PC-9 (cell line): ENCODE data around the gene PCSK5. TPM values are rescaled to one million over a fixed set of nuclear protein-coding genes. Genes with fewer than 3 reads are reported as not detected.

Experiments
- BruUV-seq: library from RNA; stranded (reverse); fragments of 400-500 nt; replicated peaks from 2 replicates; lab custom pipeline; 2021; lab: Mats Ljungman, UMichigan
- CTCF ChIA-PET: fragments of 300-600 bp; sonication (Branson Sonifier 250); formaldehyde crosslinking; loops from one replicate; lab custom pipeline; 2022; ENCODE audit warnings: antibody characterized with exemption; lab: Charles Lee
- POLR2A ChIA-PET: fragments of 300-600 bp; sonication (Branson Sonifier 250); formaldehyde crosslinking; loops from one replicate; lab custom pipeline; 2022; ENCODE audit warnings: antibody characterized with exemption; ENCODE audit not compliant: unreplicated experiment; lab: Charles Lee
- DNase-seq, 2 experiments: peaks; one replicate each; pipeline versions ENCODE4 v3.0.0 to v3.0.0-alpha.2; 2015 to 2022; ENCODE audit warnings: mixed read lengths in 1 of 2
- H2AFZ ChIP-seq: fragments of 200-600 bp; sonication (generic); 2 replicates; pipeline ENCODE4 v1.8.1; 2017; ENCODE audit warnings: antibody characterized with exemption
- H3F3A ChIP-seq: fragments of 200-600 bp; sonication (generic); 2 replicates; pipeline ENCODE4 v1.8.1; 2017; ENCODE audit warnings: antibody characterized with exemption, mild to moderate bottlenecking, low read depth; ENCODE audit not compliant: insufficient read depth
- H3K27ac ChIP-seq: fragments of 200-600 bp; sonication (generic); 2 replicates; pipeline ENCODE4 v1.6.1; 2016; ENCODE audit warnings: mixed run types
- H3K27me3 ChIP-seq: fragments of 200-600 bp; sonication (generic); 2 replicates; pipeline ENCODE4 v1.6.1; 2016; ENCODE audit warnings: low read depth, mixed run types; ENCODE audit not compliant: insufficient read depth
- H3K36me3 ChIP-seq: fragments of 200-600 bp; sonication (generic); 2 replicates; pipeline ENCODE4 v1.6.1; 2016; ENCODE audit warnings: low read depth, mixed run types
- H3K4me1 ChIP-seq: fragments of 200-600 bp; sonication (generic); replicated peaks from 2 replicates; pipeline ENCODE4 v1.6.1; 2016; ENCODE audit warnings: mixed run types; ENCODE audit not compliant: insufficient read depth
- H3K4me2 ChIP-seq: fragments of 200-600 bp; sonication (generic); 2 replicates; pipeline ENCODE4 v1.6.1; 2017; ENCODE audit warnings: mixed run types
- H3K4me3 ChIP-seq: fragments of 200-600 bp; sonication (generic); 2 replicates; pipeline ENCODE4 v1.6.1; 2016; ENCODE audit warnings: mixed run types
- H3K79me2 ChIP-seq: fragments of 200-600 bp; sonication (generic); 2 replicates; pipeline ENCODE4 v1.6.1; 2017; ENCODE audit warnings: low read depth, mixed run types
- H3K9me2 ChIP-seq: fragments of 200-600 bp; sonication (generic); 2 replicates; pipeline ENCODE4 v1.8.1; 2017; ENCODE audit warnings: mild to moderate bottlenecking; ENCODE audit not compliant: insufficient read depth
- H3K9me3 ChIP-seq: fragments of 200-600 bp; sonication (generic); 2 replicates; pipeline ENCODE4 v1.8.1; 2016; ENCODE audit warnings: low read depth; ENCODE audit not compliant: insufficient read depth
- H4K20me1 ChIP-seq: fragments of 200-600 bp; sonication (generic); 2 replicates; pipeline ENCODE4 v1.8.1; 2017; ENCODE audit not compliant: insufficient read depth
- CTCF ChIP-seq: fragments of 200-600 bp; sonication (generic); conservative IDR thresholded peaks from 2 replicates; pipeline ENCODE4 v1.6.1; 2017; ENCODE audit warnings: mixed run types, antibody characterized with exemption, mild to moderate bottlenecking, moderate library complexity
- EZH2 ChIP-seq: fragments of 200-600 bp; sonication (generic); IDR thresholded peaks from 2 replicates; pipeline ENCODE4 v1.8.0; 2017; ENCODE audit warnings: antibody characterized with exemption, low read depth
- intact Hi-C: fragments of 100-400 bp; cut with micrococcal nuclease; formaldehyde crosslinking; loops from one replicate; pipeline ENCODE4 v1.10.0; 2022; ENCODE audit not compliant: unreplicated experiment
- total RNA-seq: library from RNA; stranded (reverse); gene quantifications from 2 replicates; pipeline ENCODE4 v1.2.3, GENCODE V29; 2021

The PCSK5 gene
- total RNA-seq, 1 experiment from 2014 or later, result 8.2 TPM

- POLR2A ChIA-PET, result no interaction called here
Observed at GRCh38 chr9:75988663-75989062, 98.2 kb downstream of the PCSK5 start.

GRCh38 chr9:75990156-75990555 is 99.7 kb downstream of the PCSK5 start:
- 0 out of 2 replicates have a peak, but pooled peaks cover 15% of the 10 kb centered on the region for H3K4me1 ChIP-seq
- no peak for DNase-seq
- no peaks in the 10 kb centered on the region; the same call in 1 of the 2 replicates for H3K9me3 ChIP-seq
- no peaks in the 10 kb centered on the region for H4K20me1 ChIP-seq
- CTCF ChIA-PET, result no interaction called here
- no peaks in the 10 kb centered on the region for H3K79me2 ChIP-seq
- no peaks in the 10 kb centered on the region; the same call in 1 of the 2 replicates for H3K36me3 ChIP-seq
- POLR2A ChIA-PET, result no interaction called here
- 0 out of 2 replicates have a peak, but pooled peaks cover 3% of the 10 kb centered on the region for H3F3A ChIP-seq
- H3K9me2 ChIP-seq, result no peaks in the 10 kb centered on the region
- no peak for TF ChIP-seq EZH2
- no peak for TF ChIP-seq CTCF
- H3K27me3 ChIP-seq, result no peaks in the 10 kb centered on the region
- H2AFZ ChIP-seq, result no peak overlapping the region
- no peak overlapping the region for H3K27ac ChIP-seq
- no TSS peak for BruUV-seq
- H3K4me3 ChIP-seq, result no peak overlapping the region
- intact Hi-C loops, result no loop called here
- H3K4me2 ChIP-seq, result no peak overlapping the region

More at GRCh38 chr9:75988663-75989062, 98.2 kb downstream of the PCSK5 start:
- TF ChIP-seq CTCF, result no peak
- no peak for TF ChIP-seq EZH2
- no peak overlapping the region for H2AFZ ChIP-seq
- H3K36me3 ChIP-seq, result no peaks in the 10 kb centered on the region; the same call in 1 of the 2 replicates
- no peak overlapping the region for H3K27ac ChIP-seq
- intact Hi-C loops, result no loop called here
- H3K9me3 ChIP-seq, result no peaks in the 10 kb centered on the region; the same call in 1 of the 2 replicates
- H3K9me2 ChIP-seq, result no peaks in the 10 kb centered on the region
- H3K4me3 ChIP-seq, result no peak overlapping the region
- no peak overlapping the region for H3K4me2 ChIP-seq
- no peaks in the 10 kb centered on the region for H3K79me2 ChIP-seq
- CTCF ChIA-PET, result interaction anchor here (0.8 kb wide), 1 partner anchor 13 kb away, joined by 4 read pairs; no protein-coding TSS in a partner anchor
- 0 out of 2 replicates have a peak, but pooled peaks cover 3% of the 10 kb centered on the region for H3F3A ChIP-seq
- DNase-seq, result no peak
- H3K4me1 ChIP-seq, result 0 out of 2 replicates have a peak, but pooled peaks cover 12% of the 10 kb centered on the region
- H4K20me1 ChIP-seq, result no peaks in the 10 kb centered on the region
- no peaks in the 10 kb centered on the region for H3K27me3 ChIP-seq
- no TSS peak for BruUV-seq

GRCh38 chr9:75990576-75991304 is 100.3 kb downstream of the PCSK5 start:
- no peak for DNase-seq
- Histone ChIP-seq H3K4me2 (no peak overlapping the region), H3K27me3 (no peaks in the 10 kb centered on the region), H3K27ac (no peak overlapping the region), H3K4me3 (no peak overlapping the region), H3F3A (0 out of 2 replicates have a peak, but pooled peaks cover 3% of the 10 kb centered on the region), H3K36me3 (no peaks in the 10 kb centered on the region; the same call in 1 of the 2 replicates), H3K79me2 (no peaks in the 10 kb centered on the region), H3K9me2 (no peaks in the 10 kb centered on the region), H3K4me1 (0 out of 2 replicates have a peak, but pooled peaks cover 15% of the 10 kb centered on the region), H4K20me1 (no peaks in the 10 kb centered on the region), H2AFZ (no peak overlapping the region), H3K9me3 (no peaks in the 10 kb centered on the region; the same call in 1 of the 2 replicates)
- TF ChIP-seq CTCF (no peak), EZH2 (no peak)
- intact Hi-C loops, result no loop called here
- CTCF ChIA-PET, result no interaction called here
- no TSS peak for BruUV-seq
- POLR2A ChIA-PET, result interaction anchor here (0.7 kb wide), 1 partner anchor 23 kb away, joined by 7 read pairs; no protein-coding TSS in a partner anchor
